GM19467 (cell line): ENCODE data around the gene JMJD1C.
"Not testable (repeated sequence)": the region's sequence is repeated elsewhere in the genome, so short reads cannot be mapped to it uniquely, and the experiment has no call there.

ENCODE experiments used
- ATAC-seq: cut with Tn5 transposase; IDR thresholded peaks from one replicate; pipeline ENCODE4 v1.9.1; 2021; ENCODE audit warnings: mild to moderate bottlenecking, moderate library complexity; ENCODE audit not compliant: unreplicated experiment

JMJD1C gene

DNA sequence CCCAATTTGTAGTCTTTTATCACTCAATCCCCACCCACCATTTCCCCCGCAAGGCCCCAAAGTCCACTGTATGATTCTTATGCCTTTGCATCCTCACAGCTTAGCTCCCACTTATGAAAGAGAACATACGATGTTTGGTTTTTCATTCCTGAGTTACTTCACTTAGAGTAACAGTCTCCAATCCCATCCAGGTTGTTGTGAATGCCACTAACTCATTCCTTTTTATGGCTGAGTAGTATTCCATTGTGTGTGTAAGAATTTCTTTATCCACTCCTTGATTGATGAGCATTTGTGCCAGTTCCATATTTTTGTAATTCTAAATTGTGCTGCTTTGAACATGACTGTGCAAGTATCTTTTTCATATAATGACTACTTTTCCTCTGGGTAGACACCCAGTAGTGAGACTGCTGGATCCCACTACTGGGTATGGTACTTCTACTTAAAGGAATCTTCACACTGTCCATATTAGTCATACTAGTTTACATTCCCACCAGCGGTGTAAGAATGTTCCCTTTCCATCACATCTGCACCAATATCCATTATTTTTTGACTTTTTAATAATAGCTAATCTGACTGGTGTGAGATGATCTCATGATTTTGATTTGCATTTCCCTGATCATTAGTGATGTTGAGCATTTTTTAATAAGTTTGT lies 152.6 kb downstream of the JMJD1C start:
- no peak for ATAC-seq

GRCh38 chr10:63308628-63309027 lies 157.1 kb downstream of the JMJD1C start:
- no peak for ATAC-seq

DNA sequence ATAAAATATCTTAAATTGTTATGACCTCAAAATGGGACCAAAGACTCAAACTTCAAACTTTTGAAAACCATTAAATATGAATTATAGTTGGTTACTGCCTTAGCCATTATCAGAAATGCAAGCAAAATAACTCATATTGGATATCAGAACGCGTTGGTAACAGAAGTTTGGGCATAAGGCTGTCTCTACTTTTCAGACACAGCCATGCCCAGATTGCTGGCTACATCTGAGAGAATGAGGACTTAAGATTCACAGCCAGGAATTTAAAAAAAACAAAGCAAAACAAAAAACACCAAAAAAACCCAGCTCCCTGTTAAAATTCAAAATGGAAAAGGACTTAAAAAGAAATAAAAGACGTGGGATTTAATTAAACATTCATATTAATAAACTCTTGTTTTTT lies 161.6 kb downstream of the JMJD1C start:
- no peak for ATAC-seq

DNA sequence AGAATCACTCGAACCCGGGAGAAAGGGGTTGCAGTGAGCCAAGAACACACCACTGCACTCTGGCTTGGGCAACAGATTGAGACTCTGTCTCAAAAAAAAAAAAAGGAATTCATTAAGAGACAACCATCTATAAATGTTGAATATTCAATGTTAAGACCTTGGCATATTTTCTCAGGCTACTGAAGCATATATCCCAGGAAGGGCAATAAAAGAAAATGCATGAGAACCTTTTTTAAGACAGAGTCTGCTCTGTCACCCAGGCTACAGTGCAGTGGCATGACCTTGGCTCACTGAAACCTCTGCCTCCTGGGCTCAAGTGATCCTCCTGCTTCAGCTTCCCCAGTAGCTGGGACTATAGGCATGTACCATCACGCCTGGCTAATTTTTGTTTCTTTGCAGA lies 165.0 kb downstream of the JMJD1C start:
- no peak for ATAC-seq

DNA sequence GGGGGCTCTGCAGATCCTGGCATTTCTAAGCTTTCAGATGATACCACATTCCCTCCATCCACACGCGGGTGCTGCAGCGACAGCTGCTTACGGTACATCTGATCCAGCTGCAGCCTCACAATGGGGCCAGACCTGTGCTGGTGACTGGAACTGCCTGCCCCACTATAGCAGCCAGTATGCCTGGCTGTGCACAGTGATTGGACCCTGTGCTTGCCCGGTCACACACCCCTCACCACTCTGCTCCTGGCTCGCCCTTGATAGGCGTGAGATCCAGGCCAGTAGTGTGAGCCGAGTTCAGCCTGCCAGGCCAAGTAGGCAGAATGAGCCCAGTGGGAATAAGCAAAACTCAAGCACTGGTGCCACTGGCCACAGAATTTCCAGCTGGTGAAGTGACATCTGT lies 167.8 kb downstream of the JMJD1C start:
- no peak for ATAC-seq

GRCh38 chr10:63294781-63295180 lies 171.0 kb downstream of the JMJD1C start:
- no peak for ATAC-seq

DNA sequence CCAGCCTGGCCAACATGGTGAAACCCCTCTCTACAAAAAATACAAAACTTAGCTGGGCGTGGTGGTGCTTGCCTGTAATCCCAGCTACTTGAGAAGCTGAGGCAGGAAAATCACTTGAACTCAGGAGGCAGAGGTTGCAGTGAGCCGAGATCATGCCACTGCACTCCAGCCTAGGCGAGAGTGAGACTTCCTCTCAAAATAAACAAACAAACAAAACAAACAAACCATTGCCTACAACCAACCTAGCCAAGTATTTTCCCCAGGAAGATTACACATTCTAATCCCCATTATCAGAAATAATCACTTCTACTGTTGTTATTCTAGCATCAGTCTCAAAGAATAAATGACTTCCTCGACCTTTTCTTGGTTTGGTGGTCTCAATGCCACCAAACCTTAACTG lies 172.9 kb downstream of the JMJD1C start:
- not testable (repeated sequence) for ATAC-seq

- ATAC-seq = no peak
Measured at GRCh38 chr10:63288170-63288569, 177.6 kb downstream of the JMJD1C start.

GRCh38 chr10:63286754-63287264 lies 179.0 kb downstream of the JMJD1C start:
- peak; percentile 75 for ATAC-seq

DNA sequence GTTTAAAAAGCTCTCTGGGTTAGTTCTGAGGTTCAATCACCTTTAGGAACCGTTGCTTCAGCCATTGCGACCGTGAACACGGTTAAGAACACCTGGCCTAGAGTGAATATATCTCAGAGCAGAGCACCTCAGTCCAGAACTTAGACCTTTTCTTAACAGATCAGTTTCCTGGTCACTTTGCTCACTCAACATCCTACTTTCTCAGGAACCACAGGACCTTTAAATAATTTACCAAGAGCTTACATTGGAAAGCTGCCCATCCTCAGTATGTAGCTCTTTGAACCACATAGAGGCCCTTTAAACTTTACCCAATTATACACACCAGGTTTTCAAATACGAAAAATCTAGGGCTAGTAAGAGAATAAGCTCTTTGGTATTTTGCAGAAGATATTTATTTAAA lies 179.4 kb downstream of the JMJD1C start:
- peak; percentile 49 for ATAC-seq

DNA sequence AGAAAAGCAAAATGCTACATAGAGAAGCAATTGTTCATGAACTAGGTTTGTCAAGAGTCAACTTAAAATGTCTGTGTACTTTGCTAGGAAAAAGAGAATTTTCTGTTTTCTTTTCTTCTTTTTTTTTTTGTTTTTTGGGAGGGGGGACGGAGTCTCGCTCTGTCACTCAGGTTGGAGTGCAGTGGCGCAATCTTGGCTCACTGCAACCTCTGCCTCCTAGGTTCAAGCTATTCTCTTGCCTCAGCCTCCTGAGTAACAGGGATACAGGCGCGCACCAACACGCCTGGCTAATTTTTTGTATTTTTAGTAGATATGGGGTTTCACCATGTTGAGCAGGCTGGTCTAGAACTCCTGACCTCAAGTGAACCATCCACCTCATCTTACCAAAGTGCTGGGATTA lies 181.9 kb downstream of the JMJD1C start:
- ATAC-seq = not testable (repeated sequence)

DNA sequence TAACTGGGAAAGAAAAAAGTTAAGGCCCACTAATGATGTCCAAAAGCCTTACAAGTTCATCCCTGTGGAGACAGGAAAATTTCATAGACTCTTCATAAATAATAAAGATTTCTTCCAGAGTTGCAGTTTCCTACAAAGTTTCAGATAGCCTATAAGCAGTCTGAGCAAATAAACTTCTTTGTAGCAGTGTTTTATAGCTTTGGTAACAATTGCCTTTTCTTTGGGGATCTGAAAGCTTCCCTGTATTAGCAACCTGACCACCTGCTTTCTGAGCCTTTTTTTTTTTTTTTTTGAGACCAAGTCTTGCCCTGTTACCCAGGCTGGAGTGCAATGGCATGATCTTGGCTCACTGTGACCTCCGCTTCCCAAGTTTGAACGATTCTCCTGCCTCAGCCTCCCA lies 182.7 kb downstream of the JMJD1C start:
- ATAC-seq = no peak

DNA sequence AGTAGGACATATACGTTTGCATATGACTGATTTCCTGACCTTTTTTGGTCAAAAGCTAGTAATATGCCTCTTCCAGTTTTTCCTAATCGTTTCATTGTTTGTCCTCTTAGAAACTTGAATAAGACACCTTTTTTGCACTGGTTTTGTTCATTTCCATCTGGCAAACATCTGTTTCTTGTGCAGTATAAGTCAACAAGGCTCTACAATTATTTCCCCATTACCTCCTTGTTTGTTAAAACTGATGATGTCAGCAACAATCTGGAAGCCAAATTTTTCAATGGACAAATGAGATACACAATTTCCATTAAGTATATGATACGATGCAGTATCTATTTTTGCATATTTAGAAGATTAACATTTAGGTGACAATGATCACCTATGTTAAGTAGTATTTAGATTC lies 183.8 kb downstream of the JMJD1C start:
- no peak for ATAC-seq

- ATAC-seq = no peak
Measured at GRCh38 chr10:63280386-63280785, 185.4 kb downstream of the JMJD1C start.

GRCh38 chr10:63275094-63275493 lies 190.7 kb downstream of the JMJD1C start:
- no peak for ATAC-seq

- no peak for ATAC-seq
Measured at GRCh38 chr10:63273577-63273976, 192.2 kb downstream of the JMJD1C start.

GRCh38 chr10:63268798-63269503 lies 196.8 kb downstream of the JMJD1C start:
- peak; percentile 97 for ATAC-seq

DNA sequence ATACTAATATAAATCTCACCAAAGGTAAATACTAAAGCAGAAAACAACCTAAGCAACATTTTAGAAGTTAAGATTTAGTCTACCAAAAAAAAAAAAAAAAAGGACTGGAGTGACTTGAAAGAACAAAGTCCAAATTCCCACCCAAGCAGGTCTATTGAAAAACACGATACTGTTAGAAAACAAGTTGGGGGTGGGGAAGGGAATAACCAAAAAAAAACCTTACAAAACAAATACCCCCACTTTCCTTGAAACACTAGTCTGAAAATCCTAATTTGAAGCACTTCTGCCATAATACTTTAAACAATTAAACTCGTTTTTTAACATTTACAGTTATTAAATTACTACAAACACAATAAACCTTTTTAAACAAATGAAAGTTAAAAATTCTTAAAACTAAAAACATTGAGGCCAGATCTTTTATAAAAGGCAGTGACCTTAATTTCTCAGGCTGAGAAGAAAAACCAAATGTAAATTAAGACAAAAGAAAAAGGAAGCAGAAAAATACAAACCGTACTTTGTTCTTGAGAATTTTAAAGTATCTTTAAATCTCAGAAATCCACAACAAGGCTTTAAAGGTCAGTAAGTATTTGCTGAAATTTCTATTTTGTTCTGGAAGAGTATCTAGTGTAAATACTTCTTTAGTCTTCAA lies 197.5 kb downstream of the JMJD1C start:
- ATAC-seq = no peak

GRCh38 chr10:63267414-63268148 lies 198.2 kb downstream of the JMJD1C start:
- no peak for ATAC-seq

GRCh38 chr10:63266391-63267316 lies 199.1 kb downstream of the JMJD1C start:
- ATAC-seq = no peak
